ENCODE data around the gene CIAO2B. TPM values are rescaled to one million over a fixed set of nuclear protein-coding genes. Genes with fewer than 3 reads are reported as not detected.

The CIAO2B gene
- total and polyA plus RNA-seq, 4 donors, result 51.1 to 120 (median 86.2) TPM

GRCh38 chr16:66902648-66903543 is 31.3 kb downstream of the CIAO2B start:
- no peaks in the 10 kb centered on the region for H3K9me3 ChIP-seq (ENCODE audit: control insufficient read depth in 4 of 4, low read length in 3 of 4)
- no peaks in the 10 kb centered on the region for H3K36me3 ChIP-seq (ENCODE audit: control insufficient read depth in 4 of 4, insufficient read depth in 3 of 4, low read depth in 1 of 4, low read length in 3 of 4)
- WGBS, result 84% methylated on average over 14 of the region's 14 CpGs
- no peaks in the 10 kb centered on the region for H3K27me3 ChIP-seq (ENCODE audit: control insufficient read depth in 4 of 4, insufficient read depth in 4 of 4, low read length in 3 of 4)
- H3K4me1 ChIP-seq (ENCODE audit: control insufficient read depth in 4 of 4, insufficient read depth in 4 of 4, low read length in 3 of 4), result peaks cover 6 to 22% (median 17%) of the 10 kb centered on the region in 4 donors
- no peak overlapping the region for H3K9ac ChIP-seq (ENCODE audit: low read depth in 1 of 2, low read length in 2 of 2)
- TF ChIP-seq NR2F2 (IDR thresholded peaks at IDR 0.05) (no peak), ZBTB33 (IDR thresholded peaks at IDR 0.05) (no peak), RXRA (IDR thresholded peaks at IDR 0.05) (no peak), YY1 (IDR thresholded peaks at IDR 0.05) (no peak), RAD21 (IDR thresholded peaks at IDR 0.05) (no peak), REST (IDR thresholded peaks at IDR 0.05) (no peak)
- DNase-seq (ENCODE audit: low spot score), result no peak
- no peak overlapping the region for H3K4me3 ChIP-seq (ENCODE audit: low read depth in 1 of 3, low read length in 3 of 3)
- H3K27ac ChIP-seq (ENCODE audit: low read depth in 1 of 2, low read length in 2 of 2), result no peak overlapping the region

- DNase-seq (ENCODE audit: low spot score), result no peak
- Histone ChIP-seq H3K27ac (ENCODE audit: low read depth in 1 of 2, low read length in 2 of 2) (no peak overlapping the region), H3K36me3 (ENCODE audit: control insufficient read depth in 4 of 4, insufficient read depth in 3 of 4, low read depth in 1 of 4, low read length in 3 of 4) (no peaks in the 10 kb centered on the region), H3K27me3 (ENCODE audit: control insufficient read depth in 4 of 4, insufficient read depth in 4 of 4, low read length in 3 of 4) (no peaks in the 10 kb centered on the region), H3K9me3 (ENCODE audit: control insufficient read depth in 4 of 4, low read length in 3 of 4) (no peaks in the 10 kb centered on the region), H3K4me1 (ENCODE audit: control insufficient read depth in 4 of 4, insufficient read depth in 4 of 4, low read length in 3 of 4) (peaks cover 6 to 22% (median 17%) of the 10 kb centered on the region in 4 donors), H3K4me3 (ENCODE audit: low read depth in 1 of 3, low read length in 3 of 3) (no peak overlapping the region), H3K9ac (ENCODE audit: low read depth in 1 of 2, low read length in 2 of 2) (no peak overlapping the region)
- TF ChIP-seq ATF3 (IDR thresholded peaks at IDR 0.05), result no peak
- TF ChIP-seq RAD21 (IDR thresholded peaks at IDR 0.05), result no peak
- TF ChIP-seq EGR1 (IDR thresholded peaks at IDR 0.05; ENCODE audit: low read depth in 2 of 2), result no peak
- TF ChIP-seq MAX (IDR thresholded peaks at IDR 0.05), result no peak
- no peak for TF ChIP-seq HNF4A (conservative IDR thresholded peaks at IDR 0.05)
- TF ChIP-seq FOXA1 (IDR thresholded peaks at IDR 0.05), result no peak
- TF ChIP-seq CTCF (IDR thresholded peaks at IDR 0.05; ENCODE audit: low read depth, low read length, missing input control), result no peak
- TF ChIP-seq TAF1 (conservative IDR thresholded peaks at IDR 0.05), result no peak
- no peak for TF ChIP-seq FOXA2 (IDR thresholded peaks at IDR 0.05)
- no peak for TF ChIP-seq JUND (IDR thresholded peaks at IDR 0.05)
- 86% methylated on average over 10 of the region's 10 CpGs for WGBS
Measured at GRCh38 chr16:66901626-66902025, 32.6 kb downstream of the CIAO2B start.

Measured in liver (tissue), 9 donors.